Rectal smooth muscle tissue (tissue), 1 donor: Measurements from ENCODE around the gene CLECL1.
"Not testable (repeated sequence)": the region's sequence is repeated elsewhere in the genome, so short reads cannot be mapped to it uniquely, and the experiment has no call there.

Experiments used
- H3K27ac ChIP-seq: one replicate; pipeline ENCODE4 v1.7.0; 2013; ENCODE audit warnings: low read depth, low read length, inconsistent platforms
- H3K27me3 ChIP-seq: one replicate; pipeline ENCODE4 v1.7.0; 2013; ENCODE audit warnings: low read length; ENCODE audit not compliant: control insufficient read depth, insufficient read depth
- H3K36me3 ChIP-seq: one replicate; pipeline ENCODE4 v1.7.0; 2013; ENCODE audit warnings: low read length; ENCODE audit not compliant: control insufficient read depth, insufficient read depth
- H3K4me1 ChIP-seq: one replicate; pipeline ENCODE4 v1.7.0; 2013; ENCODE audit warnings: low read length; ENCODE audit not compliant: control insufficient read depth, insufficient read depth
- H3K4me3 ChIP-seq: one replicate; pipeline ENCODE4 v1.7.0; 2013; ENCODE audit warnings: low read length
- H3K9ac ChIP-seq: one replicate; pipeline ENCODE4 v1.7.0; 2013; ENCODE audit warnings: low read length

The CLECL1 gene

GRCh38 chr12:9730011-9730410, 2.9 kb downstream of the CLECL1 start:
- H3K4me1 ChIP-seq, result no peaks in the 10 kb centered on the region
- H3K9ac ChIP-seq, result no peak overlapping the region
- H3K27ac ChIP-seq, result no peak overlapping the region
- no peaks in the 10 kb centered on the region for H3K36me3 ChIP-seq
- no peak overlapping the region for H3K4me3 ChIP-seq
- no peaks in the 10 kb centered on the region for H3K27me3 ChIP-seq

- no peaks in the 10 kb centered on the region for H3K27me3 ChIP-seq
- H3K9ac ChIP-seq, result no peak overlapping the region
- no peak overlapping the region for H3K27ac ChIP-seq
- H3K4me1 ChIP-seq, result no peaks in the 10 kb centered on the region
- H3K36me3 ChIP-seq, result no peaks in the 10 kb centered on the region
- H3K4me3 ChIP-seq, result no peak overlapping the region
Observed at GRCh38 chr12:9729082-9729481, 3.8 kb downstream of the CLECL1 start.

- no peaks in the 10 kb centered on the region for H3K36me3 ChIP-seq
- H3K4me3 ChIP-seq, result no peak overlapping the region
- no peak overlapping the region for H3K9ac ChIP-seq
- no peaks in the 10 kb centered on the region for H3K4me1 ChIP-seq
- H3K27me3 ChIP-seq, result no peaks in the 10 kb centered on the region
- H3K27ac ChIP-seq, result no peak overlapping the region
Observed at GRCh38 chr12:9727813-9728212, 5.1 kb downstream of the CLECL1 start.

- H3K4me3 ChIP-seq, result no peak overlapping the region
- H3K36me3 ChIP-seq, result no peaks in the 10 kb centered on the region
- H3K27me3 ChIP-seq, result no peaks in the 10 kb centered on the region
- no peaks in the 10 kb centered on the region for H3K4me1 ChIP-seq
- no peak overlapping the region for H3K27ac ChIP-seq
- H3K9ac ChIP-seq, result no peak overlapping the region
Observed at GRCh38 chr12:9725213-9725870, 7.6 kb downstream of the CLECL1 start.

GRCh38 chr12:9724023-9724422, 8.9 kb downstream of the CLECL1 start:
- Histone ChIP-seq H3K27ac (no peak overlapping the region), H3K4me1 (no peaks in the 10 kb centered on the region), H3K27me3 (no peaks in the 10 kb centered on the region), H3K36me3 (no peaks in the 10 kb centered on the region), H3K4me3 (no peak overlapping the region), H3K9ac (no peak overlapping the region)

GRCh38 chr12:9721394-9722092, 11.4 kb downstream of the CLECL1 start:
- Histone ChIP-seq H3K27ac (no peak overlapping the region), H3K4me3 (no peak overlapping the region), H3K4me1 (no peaks in the 10 kb centered on the region), H3K36me3 (no peaks in the 10 kb centered on the region), H3K9ac (peak overlapping the region; percentile 11), H3K27me3 (no peaks in the 10 kb centered on the region)

GRCh38 chr12:9719790-9720189, 13.1 kb downstream of the CLECL1 start:
- Histone ChIP-seq H3K9ac (no peak overlapping the region), H3K27me3 (no peaks in the 10 kb centered on the region), H3K4me3 (no peak overlapping the region), H3K36me3 (no peaks in the 10 kb centered on the region), H3K27ac (no peak overlapping the region), H3K4me1 (no peaks in the 10 kb centered on the region)

- Histone ChIP-seq H3K9ac (no peak overlapping the region), H3K4me1 (no peaks in the 10 kb centered on the region), H3K36me3 (no peaks in the 10 kb centered on the region), H3K27me3 (no peaks in the 10 kb centered on the region), H3K27ac (no peak overlapping the region), H3K4me3 (no peak overlapping the region)
Observed at GRCh38 chr12:9718968-9719367, 13.9 kb downstream of the CLECL1 start.

GRCh38 chr12:9717070-9717925, 15.6 kb downstream of the CLECL1 start:
- H3K27me3 ChIP-seq, result no peaks in the 10 kb centered on the region
- H3K36me3 ChIP-seq, result no peaks in the 10 kb centered on the region
- no peak overlapping the region for H3K4me3 ChIP-seq
- H3K27ac ChIP-seq, result no peak overlapping the region
- H3K9ac ChIP-seq, result no peak overlapping the region
- no peaks in the 10 kb centered on the region for H3K4me1 ChIP-seq

GRCh38 chr12:9713032-9713558, 19.8 kb downstream of the CLECL1 start:
- not testable (repeated sequence) for H3K4me3 ChIP-seq, H3K36me3 ChIP-seq, H3K27ac ChIP-seq, H3K9ac ChIP-seq, H3K4me1 ChIP-seq, H3K27me3 ChIP-seq

- Histone ChIP-seq H3K9ac (no peak overlapping the region), H3K27me3 (no peaks in the 10 kb centered on the region), H3K36me3 (no peaks in the 10 kb centered on the region), H3K4me3 (no peak overlapping the region), H3K4me1 (no peaks in the 10 kb centered on the region), H3K27ac (no peak overlapping the region)
Observed at GRCh38 chr12:9711664-9712063, 21.2 kb downstream of the CLECL1 start.

GRCh38 chr12:9710584-9711375, 22.1 kb downstream of the CLECL1 start:
- no peaks in the 10 kb centered on the region for H3K4me1 ChIP-seq
- H3K36me3 ChIP-seq, result no peaks in the 10 kb centered on the region
- H3K4me3 ChIP-seq, result no peak overlapping the region
- H3K27me3 ChIP-seq, result no peaks in the 10 kb centered on the region
- no peak overlapping the region for H3K27ac ChIP-seq
- H3K9ac ChIP-seq, result no peak overlapping the region
